Fibroblast of pulmonary artery (primary cell): ENCODE measurements around the gene SORL1.
A peak's percentile ranks its signal among the peaks of the same experiment; 100 is the strongest.

Source experiments
- DNase-seq: peaks from one replicate; pipeline ENCODE4 v3.0.0-alpha.2; 2010; ENCODE audit warnings: low read depth
- H3K4me3 ChIP-seq: replicated peaks from 2 replicates; pipeline ENCODE4 v1.5.1; 2011; ENCODE audit warnings: low read depth, mild to moderate bottlenecking, control low read depth, low read length, moderate library complexity
- TF ChIP-seq, protein P1 (sequence below): IDR thresholded peaks from 2 replicates; pipeline ENCODE4 v1.5.1; 2011; ENCODE audit warnings: mild to moderate bottlenecking, control low read depth, low read length, inconsistent platforms; ENCODE audit errors: missing control alignments

The SORL1 gene

DNA sequence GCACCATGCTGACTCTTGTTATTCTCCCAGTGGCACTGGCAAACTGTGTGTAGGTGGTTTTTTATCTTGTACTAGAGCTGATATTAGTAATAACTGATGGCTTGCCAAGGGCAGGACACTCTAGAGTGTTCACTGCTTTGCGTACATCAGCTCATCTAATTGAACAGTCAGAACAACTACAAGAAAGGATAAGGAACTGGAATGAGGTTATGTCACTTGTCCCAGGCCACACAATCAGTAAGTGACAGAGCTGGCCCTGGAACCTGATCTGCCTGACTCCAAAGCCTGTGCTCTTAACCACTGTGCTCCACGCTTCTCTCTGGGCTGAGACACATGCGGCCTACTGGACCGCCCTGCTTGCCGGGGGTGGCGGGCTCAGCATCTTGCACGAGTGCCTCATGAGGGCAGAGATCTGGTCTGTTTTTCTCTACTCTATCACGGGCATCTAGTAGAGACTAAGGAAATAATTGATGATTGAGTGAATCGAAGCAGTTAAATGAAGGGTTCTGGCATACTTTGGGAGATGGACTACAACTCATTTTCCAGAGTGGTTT, 156.5 kb downstream of the SORL1 start:
- DNase-seq = no peak
- no peak overlapping the region for H3K4me3 ChIP-seq
- TF ChIP-seq, protein P1, sequence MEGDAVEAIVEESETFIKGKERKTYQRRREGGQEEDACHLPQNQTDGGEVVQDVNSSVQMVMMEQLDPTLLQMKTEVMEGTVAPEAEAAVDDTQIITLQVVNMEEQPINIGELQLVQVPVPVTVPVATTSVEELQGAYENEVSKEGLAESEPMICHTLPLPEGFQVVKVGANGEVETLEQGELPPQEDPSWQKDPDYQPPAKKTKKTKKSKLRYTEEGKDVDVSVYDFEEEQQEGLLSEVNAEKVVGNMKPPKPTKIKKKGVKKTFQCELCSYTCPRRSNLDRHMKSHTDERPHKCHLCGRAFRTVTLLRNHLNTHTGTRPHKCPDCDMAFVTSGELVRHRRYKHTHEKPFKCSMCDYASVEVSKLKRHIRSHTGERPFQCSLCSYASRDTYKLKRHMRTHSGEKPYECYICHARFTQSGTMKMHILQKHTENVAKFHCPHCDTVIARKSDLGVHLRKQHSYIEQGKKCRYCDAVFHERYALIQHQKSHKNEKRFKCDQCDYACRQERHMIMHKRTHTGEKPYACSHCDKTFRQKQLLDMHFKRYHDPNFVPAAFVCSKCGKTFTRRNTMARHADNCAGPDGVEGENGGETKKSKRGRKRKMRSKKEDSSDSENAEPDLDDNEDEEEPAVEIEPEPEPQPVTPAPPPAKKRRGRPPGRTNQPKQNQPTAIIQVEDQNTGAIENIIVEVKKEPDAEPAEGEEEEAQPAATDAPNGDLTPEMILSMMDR = no peak

DNA sequence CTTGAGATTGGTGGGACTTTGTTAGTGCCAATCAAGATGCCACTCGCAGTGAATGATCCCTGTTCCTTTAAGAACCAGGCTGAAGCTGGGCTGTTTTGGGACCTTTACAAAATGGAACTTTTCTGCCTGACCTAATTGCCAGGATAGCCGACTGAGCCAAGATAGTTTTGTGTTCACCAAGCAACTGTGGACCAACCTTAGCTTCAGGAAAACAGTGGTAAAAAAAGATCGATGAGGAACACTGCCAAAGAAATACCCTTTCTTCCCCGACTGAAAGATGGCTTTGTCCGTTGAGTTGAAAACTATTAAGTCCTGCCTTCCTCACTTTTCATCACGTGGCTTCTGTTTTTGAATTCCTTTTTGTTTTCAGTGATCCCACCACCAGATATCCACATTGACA, 158.6 kb downstream of the SORL1 start:
- H3K4me3 ChIP-seq = no peak overlapping the region
- TF ChIP-seq, protein P1 = no peak
- DNase-seq = no peak

DNA sequence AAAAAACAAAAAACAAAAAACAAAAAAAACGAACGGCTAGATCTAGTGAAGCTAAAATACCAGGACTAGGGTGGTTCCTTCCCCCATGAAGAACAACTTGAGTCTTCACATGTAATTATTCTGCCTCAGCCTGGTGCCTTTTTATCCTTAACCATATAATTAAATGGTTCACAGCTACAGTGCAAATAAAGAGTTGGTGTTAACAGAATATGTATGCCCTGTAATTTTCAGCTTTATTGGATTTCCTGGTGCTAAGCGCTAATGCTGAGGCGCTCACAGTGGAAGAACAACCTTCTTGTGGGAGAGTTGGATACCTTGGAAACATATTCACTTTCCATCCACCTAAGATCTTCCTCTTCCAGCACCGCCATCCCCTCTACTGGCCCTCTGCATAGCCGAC, 159.1 kb downstream of the SORL1 start:
- TF ChIP-seq, protein P1 = no peak
- no peak for DNase-seq
- H3K4me3 ChIP-seq = no peak overlapping the region

DNA sequence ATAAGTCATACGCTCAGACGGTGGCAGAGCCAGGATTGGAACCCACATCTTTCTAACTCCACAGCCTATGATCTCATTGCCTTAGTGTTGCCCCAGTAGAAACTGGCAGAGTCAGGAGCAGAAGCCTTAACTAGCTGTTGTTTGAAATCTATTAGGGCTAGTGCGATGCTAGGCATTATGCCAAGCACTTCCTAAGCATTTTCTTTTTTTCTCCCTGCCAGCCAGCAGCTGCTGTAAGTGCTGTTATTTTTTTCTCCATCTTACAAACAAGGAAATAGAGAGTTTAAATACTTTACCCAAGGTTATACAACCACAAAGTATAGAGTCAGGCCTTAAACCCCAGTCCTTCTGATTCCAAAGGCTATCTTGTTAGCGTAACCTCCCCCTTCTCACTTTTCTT, 161.6 kb downstream of the SORL1 start:
- TF ChIP-seq, protein P1 = no peak
- no peak overlapping the region for H3K4me3 ChIP-seq
- DNase-seq = peak; percentile 20

DNA sequence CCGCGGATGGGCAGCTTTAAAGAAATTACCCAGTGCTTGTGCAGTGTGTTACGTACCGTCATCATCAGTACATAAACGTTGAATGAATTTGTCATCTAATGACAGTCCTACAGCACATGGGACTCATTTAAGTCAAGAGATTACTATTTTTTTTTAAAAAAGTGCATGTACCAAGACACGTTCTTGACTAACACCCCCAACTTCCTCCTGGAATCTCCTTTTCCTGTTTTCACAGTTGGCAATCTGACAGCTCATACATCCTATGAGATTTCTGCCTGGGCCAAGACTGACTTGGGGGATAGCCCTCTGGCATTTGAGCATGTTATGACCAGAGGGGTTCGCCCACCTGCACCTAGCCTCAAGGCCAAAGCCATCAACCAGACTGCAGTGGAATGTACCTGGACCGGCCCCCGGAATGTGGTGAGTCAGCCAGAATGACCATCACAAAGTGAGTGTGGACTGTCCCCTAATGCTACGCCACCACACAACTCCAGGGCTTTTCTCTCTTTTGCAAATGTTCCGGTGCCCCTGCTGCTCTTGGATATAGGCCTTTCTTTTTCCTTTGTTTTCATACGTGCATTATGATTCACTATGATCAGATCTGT, 162.6 kb downstream of the SORL1 start:
- DNase-seq = peak; percentile 17
- no peak overlapping the region for H3K4me3 ChIP-seq
- TF ChIP-seq, protein P1 = no peak

DNA sequence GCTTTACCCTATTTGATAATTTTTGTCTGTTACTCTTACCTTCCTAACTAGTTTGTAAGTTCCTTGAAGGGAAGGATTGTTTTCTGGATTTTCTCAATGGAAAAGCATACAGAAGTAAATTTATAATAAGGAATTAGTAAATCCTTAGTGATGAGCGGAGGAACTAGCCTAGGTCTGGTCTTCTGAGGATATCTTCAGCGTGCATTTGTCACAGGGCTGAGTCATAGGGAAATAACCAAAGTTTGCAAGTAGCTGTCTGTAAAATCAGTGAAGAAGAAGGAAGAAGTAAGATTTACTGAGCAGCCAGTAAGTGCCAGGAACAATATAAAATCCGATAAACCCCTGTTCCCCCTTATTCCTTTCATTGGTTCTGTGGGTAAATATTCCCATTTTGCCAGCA, 163.4 kb downstream of the SORL1 start:
- DNase-seq = peak; percentile 13
- TF ChIP-seq, protein P1 = no peak
- no peak overlapping the region for H3K4me3 ChIP-seq

DNA sequence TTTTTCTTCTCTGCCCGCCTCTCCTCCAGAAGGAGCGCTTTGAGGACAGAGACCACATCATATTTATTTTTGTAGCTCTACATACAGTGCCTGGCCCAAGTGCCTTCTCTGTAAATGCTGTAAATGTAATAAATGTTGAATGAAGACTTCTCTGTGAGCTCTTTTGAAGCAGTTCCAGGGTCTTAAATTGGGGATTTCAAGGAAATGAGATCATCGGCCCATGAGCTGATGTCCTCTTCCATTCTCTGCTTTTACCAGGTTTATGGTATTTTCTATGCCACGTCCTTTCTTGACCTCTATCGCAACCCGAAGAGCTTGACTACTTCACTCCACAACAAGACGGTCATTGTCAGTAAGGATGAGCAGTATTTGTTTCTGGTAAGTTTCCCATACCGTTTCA, 166.4 kb downstream of the SORL1 start:
- TF ChIP-seq, protein P1 = no peak
- no peak for DNase-seq
- H3K4me3 ChIP-seq = no peak overlapping the region
